Measurements from ENCODE around the gene PPP1R9B. TPM values are rescaled to one million over a fixed set of nuclear protein-coding genes. Genes with fewer than 3 reads are reported as not detected.

Gene PPP1R9B
- total RNA-seq, 1 donor from 2014 or later: 73.6 TPM

GRCh38 chr17:50097455-50097854 lies 53.0 kb downstream of the PPP1R9B start:
- Mint-ChIP-seq H3K4me3 (ENCODE audit: unreplicated experiment) (no peak overlapping the region), H3K9me3 (ENCODE audit: unreplicated experiment) (no peaks in the 10 kb centered on the region), H3K27ac (ENCODE audit: unreplicated experiment) (no peak overlapping the region), H3K36me3 (ENCODE audit: low read depth, unreplicated experiment) (peaks cover 6% of the 10 kb centered on the region), H3K27me3 (ENCODE audit: low read depth, unreplicated experiment) (peaks cover 2% of the 10 kb centered on the region), H3K4me1 (ENCODE audit: low read depth, unreplicated experiment) (peaks cover 21% of the 10 kb centered on the region)
- no peak overlapping the region for H3K9ac ChIP-seq (ENCODE audit: low read length)
- no peak overlapping the region for H3K4me3 ChIP-seq (ENCODE audit: insufficient read depth, low read depth, low read length)
- H2AFZ ChIP-seq (ENCODE audit: low read depth, low read length): no peak overlapping the region
- no peak overlapping the region for H3K4me2 ChIP-seq (ENCODE audit: low read length)
- TF ChIP-seq CTCF (IDR thresholded peaks at IDR 0.05; ENCODE audit: insufficient read depth, low read depth, low read length): no peak
- no peak for TF ChIP-seq EZH2 (IDR thresholded peaks at IDR 0.05; ENCODE audit: insufficient read depth, low read length)
- peaks cover 23% of the 10 kb centered on the region for H4K20me1 ChIP-seq (ENCODE audit: insufficient read depth, low read length)
- FAIRE-seq (no peak), DNase-seq (ENCODE audit: low read depth) (no peak)
- no peaks in the 10 kb centered on the region for H3K9me3 ChIP-seq (ENCODE audit: insufficient read depth, low read depth, low read length)
- no peak overlapping the region for H3K27ac ChIP-seq (ENCODE audit: low read depth, low read length)
- peaks cover 29% of the 10 kb centered on the region for H3K4me1 ChIP-seq (ENCODE audit: insufficient read depth, low read length)
- H3K36me3 ChIP-seq (ENCODE audit: insufficient read depth, low read length): no peaks in the 10 kb centered on the region
- peaks cover 5% of the 10 kb centered on the region for H3K79me2 ChIP-seq (ENCODE audit: insufficient read depth, low read length)
- no peaks in the 10 kb centered on the region for H3K27me3 ChIP-seq (ENCODE audit: insufficient read depth, low read length)

- H4K20me1 ChIP-seq (ENCODE audit: insufficient read depth, low read length): peaks cover 19% of the 10 kb centered on the region
- DNase-seq (ENCODE audit: low read depth) (no peak), FAIRE-seq (no peak)
- H3K9ac ChIP-seq (ENCODE audit: low read length): no peak overlapping the region
- no peak overlapping the region for H3K27ac Mint-ChIP-seq (ENCODE audit: unreplicated experiment)
- H2AFZ ChIP-seq (ENCODE audit: low read depth, low read length): no peak overlapping the region
- H3K4me2 ChIP-seq (ENCODE audit: low read length): peak overlapping the region; percentile 92
- no peak overlapping the region for H3K4me3 ChIP-seq (ENCODE audit: insufficient read depth, low read depth, low read length)
- no peaks in the 10 kb centered on the region for H3K36me3 ChIP-seq (ENCODE audit: insufficient read depth, low read length)
- TF ChIP-seq EZH2 (IDR thresholded peaks at IDR 0.05; ENCODE audit: insufficient read depth, low read length) (no peak), CTCF (IDR thresholded peaks at IDR 0.05; ENCODE audit: insufficient read depth, low read depth, low read length) (no peak)
- no peaks in the 10 kb centered on the region for H3K9me3 ChIP-seq (ENCODE audit: insufficient read depth, low read depth, low read length)
- H3K4me1 Mint-ChIP-seq (ENCODE audit: low read depth, unreplicated experiment): peaks cover 21% of the 10 kb centered on the region
- H3K27ac ChIP-seq (ENCODE audit: low read depth, low read length): no peak overlapping the region
- no peaks in the 10 kb centered on the region for H3K27me3 ChIP-seq (ENCODE audit: insufficient read depth, low read length)
- H3K27me3 Mint-ChIP-seq (ENCODE audit: low read depth, unreplicated experiment): peaks cover 2% of the 10 kb centered on the region
- H3K79me2 ChIP-seq (ENCODE audit: insufficient read depth, low read length): peaks cover 5% of the 10 kb centered on the region
- peaks cover 6% of the 10 kb centered on the region for H3K36me3 Mint-ChIP-seq (ENCODE audit: low read depth, unreplicated experiment)
- H3K9me3 Mint-ChIP-seq (ENCODE audit: unreplicated experiment): no peaks in the 10 kb centered on the region
- peaks cover 29% of the 10 kb centered on the region for H3K4me1 ChIP-seq (ENCODE audit: insufficient read depth, low read length)
- no peak overlapping the region for H3K4me3 Mint-ChIP-seq (ENCODE audit: unreplicated experiment)
Observed at GRCh38 chr17:50096758-50097157, 53.7 kb downstream of the PPP1R9B start.

GRCh38 chr17:50096092-50096491 lies 54.4 kb downstream of the PPP1R9B start:
- H3K4me3 Mint-ChIP-seq (ENCODE audit: unreplicated experiment): peak overlapping the region; percentile 94
- peaks cover 25% of the 10 kb centered on the region for H3K4me1 ChIP-seq (ENCODE audit: insufficient read depth, low read length)
- no peaks in the 10 kb centered on the region for H3K9me3 ChIP-seq (ENCODE audit: insufficient read depth, low read depth, low read length)
- peaks cover 17% of the 10 kb centered on the region for H3K4me1 Mint-ChIP-seq (ENCODE audit: low read depth, unreplicated experiment)
- peak overlapping the region; percentile 92 for H3K4me2 ChIP-seq (ENCODE audit: low read length)
- H3K9ac ChIP-seq (ENCODE audit: low read length): peak overlapping the region; percentile 84
- no peak for FAIRE-seq
- peak overlapping the region; percentile 79 for H3K4me3 ChIP-seq (ENCODE audit: insufficient read depth, low read depth, low read length)
- H4K20me1 ChIP-seq (ENCODE audit: insufficient read depth, low read length): peaks cover 13% of the 10 kb centered on the region
- no peak overlapping the region for H3K27ac ChIP-seq (ENCODE audit: low read depth, low read length)
- H3K36me3 ChIP-seq (ENCODE audit: insufficient read depth, low read length): no peaks in the 10 kb centered on the region
- peaks cover 2% of the 10 kb centered on the region for H3K27me3 Mint-ChIP-seq (ENCODE audit: low read depth, unreplicated experiment)
- TF ChIP-seq EZH2 (IDR thresholded peaks at IDR 0.05; ENCODE audit: insufficient read depth, low read length) (no peak), CTCF (IDR thresholded peaks at IDR 0.05; ENCODE audit: insufficient read depth, low read depth, low read length) (no peak)
- peak overlapping the region; percentile 64 for H2AFZ ChIP-seq (ENCODE audit: low read depth, low read length)
- peaks cover 5% of the 10 kb centered on the region for H3K79me2 ChIP-seq (ENCODE audit: insufficient read depth, low read length)
- DNase-seq (ENCODE audit: low read depth): no peak
- H3K36me3 Mint-ChIP-seq (ENCODE audit: low read depth, unreplicated experiment): peaks cover 6% of the 10 kb centered on the region
- no peaks in the 10 kb centered on the region for H3K27me3 ChIP-seq (ENCODE audit: insufficient read depth, low read length)
- no peak overlapping the region for H3K27ac Mint-ChIP-seq (ENCODE audit: unreplicated experiment)
- no peaks in the 10 kb centered on the region for H3K9me3 Mint-ChIP-seq (ENCODE audit: unreplicated experiment)

Measured in astrocyte (in vitro differentiated cells and primary cell).